Cardiac fibroblast (primary cell): ENCODE data around the gene CBFB.

ENCODE experiments used
- DNase-seq, 2 donors: peaks; one replicate each; pipeline versions ENCODE4 v3.0.0 to v3.0.0-alpha.2; 2010; ENCODE audit warnings: low read depth in 2 of 2
- H3K4me3 ChIP-seq, 2 donors: replicated peaks in 1 of 2; 1 replicate in 1 of 2; 2 replicates in 1 of 2; pipeline ENCODE4 v1.5.1; 2011; ENCODE audit warnings: low read depth in 2 of 2, low read length in 2 of 2, mild to moderate bottlenecking in 2 of 2, moderate library complexity in 1 of 2
- CTCF ChIP-seq: IDR thresholded peaks from one replicate; pipeline ENCODE4 v1.5.1; 2011; ENCODE audit warnings: low read depth, mild to moderate bottlenecking, low read length, inconsistent platforms

Gene CBFB

GRCh38 chr16:67023689-67024088 is 5.3 kb upstream of the CBFB start:
- H3K4me3 ChIP-seq, result no peak overlapping the region
- no peak for DNase-seq
- TF ChIP-seq CTCF, result no peak

GRCh38 chr16:67024384-67025209 is 4.4 kb upstream of the CBFB start:
- DNase-seq, result no peak
- TF ChIP-seq CTCF, result no peak
- no peak overlapping the region for H3K4me3 ChIP-seq

- no peak for TF ChIP-seq CTCF
- no peak for DNase-seq
- no peak overlapping the region for H3K4me3 ChIP-seq
Measured at GRCh38 chr16:67025210-67025550, 3.8 kb upstream of the CBFB start.

- no peak for DNase-seq
- no peak for TF ChIP-seq CTCF
- no peak overlapping the region for H3K4me3 ChIP-seq
Measured at GRCh38 chr16:67026570-67026969, 2.4 kb upstream of the CBFB start.

- no peak overlapping the region for H3K4me3 ChIP-seq
- no peak for TF ChIP-seq CTCF
- no peak for DNase-seq
Measured at GRCh38 chr16:67027046-67027445, 1.9 kb upstream of the CBFB start.

- peak overlapping the region; percentile 46 to 62 for H3K4me3 ChIP-seq
- TF ChIP-seq CTCF, result no peak
- DNase-seq, result no peak
Measured at GRCh38 chr16:67028167-67028695, 718 bp upstream of the CBFB start.
